Osteoblast (primary cell): ENCODE data around the gene CCDC169. TPM values are rescaled to one million over a fixed set of nuclear protein-coding genes. Genes with fewer than 3 reads are reported as not detected.
A peak's percentile ranks its signal among the peaks of the same experiment; 100 is the strongest.
"Not testable (repeated sequence)": the region's sequence is repeated elsewhere in the genome, so short reads cannot be mapped to it uniquely, and the experiment has no call there.

Experiments used
- DNase-seq: peaks from one replicate; pipeline ENCODE4 v3.0.0; 2011; ENCODE audit warnings: low spot score, mixed read lengths; ENCODE audit not compliant: insufficient read length; ENCODE audit errors: missing footprints
- H2AFZ ChIP-seq: 2 replicates; pipeline ENCODE4 v1.6.0; 2011; ENCODE audit warnings: mild to moderate bottlenecking, low read length
- H3K27ac ChIP-seq: 2 replicates; pipeline ENCODE4 v1.5.1; 2011; ENCODE audit warnings: mild to moderate bottlenecking, low read depth, low read length, moderate library complexity
- H3K27me3 ChIP-seq: 2 replicates; pipeline ENCODE4 v1.6.0; 2012; ENCODE audit warnings: mild to moderate bottlenecking, control low read depth, inconsistent platforms, low read length, moderate library complexity; ENCODE audit not compliant: insufficient read depth
- H3K36me3 ChIP-seq: 2 replicates; pipeline ENCODE4 v1.5.1; 2011; ENCODE audit warnings: mild to moderate bottlenecking, low read length, control low read depth, moderate library complexity; ENCODE audit not compliant: insufficient read depth
- H3K4me1 ChIP-seq: 2 replicates; pipeline ENCODE4 v1.5.1; 2011; ENCODE audit warnings: mild to moderate bottlenecking, low read length, control low read depth, moderate library complexity; ENCODE audit not compliant: insufficient read depth
- H3K4me2 ChIP-seq: 2 replicates; pipeline ENCODE4 v1.6.0; 2011; ENCODE audit warnings: mild to moderate bottlenecking, low read length; ENCODE audit not compliant: insufficient read depth
- H3K4me3 ChIP-seq: fragments of 200-600 bp; sonication (generic); 3 replicates; pipeline ENCODE4 v1.5.1; 2012; ENCODE audit warnings: mild to moderate bottlenecking, low read length, inconsistent platforms; ENCODE audit not compliant: insufficient read depth
- H3K79me2 ChIP-seq: 2 replicates; pipeline ENCODE4 v1.6.0; 2012; ENCODE audit warnings: mild to moderate bottlenecking, low read length, control low read depth, inconsistent platforms; ENCODE audit not compliant: insufficient read depth
- H3K9me3 ChIP-seq: 2 replicates; pipeline ENCODE4 v1.5.1; 2011; ENCODE audit warnings: low read depth, low read length, control low read depth
- H4K20me1 ChIP-seq: 2 replicates; pipeline ENCODE4 v1.6.0; 2012; ENCODE audit warnings: mild to moderate bottlenecking, low read length, control low read depth; ENCODE audit not compliant: insufficient read depth
- total RNA-seq: library from RNA; depleted of rRNA; stranded (reverse); fragments of >200 nt; gene quantifications from 2 replicates; pipeline ENCODE4 v1.2.3, GENCODE V29; 2012
- TF ChIP-seq, protein P1 (sequence below): IDR thresholded peaks from 2 replicates; pipeline ENCODE4 v1.5.1; 2011; ENCODE audit warnings: mild to moderate bottlenecking, low read depth, low read length, moderate library complexity; ENCODE audit errors: extremely low read depth

The CCDC169 gene
- total RNA-seq, 1 donor = 5.1 TPM

GRCh38 chr13:36323951-36324566, 26.4 kb upstream of the CCDC169 start:
- Histone ChIP-seq H3K4me2 (no peak overlapping the region), H3K79me2 (peaks cover 16% of the 10 kb centered on the region), H3K27ac (no peak overlapping the region), H3K36me3 (peaks cover 56% of the 10 kb centered on the region), H3K4me3 (no peak overlapping the region), H4K20me1 (peaks cover 2% of the 10 kb centered on the region), H3K9me3 (no peaks in the 10 kb centered on the region), H3K4me1 (no peaks in the 10 kb centered on the region), H2AFZ (no peak overlapping the region), H3K27me3 (no peaks in the 10 kb centered on the region)
- TF ChIP-seq, protein P1, sequence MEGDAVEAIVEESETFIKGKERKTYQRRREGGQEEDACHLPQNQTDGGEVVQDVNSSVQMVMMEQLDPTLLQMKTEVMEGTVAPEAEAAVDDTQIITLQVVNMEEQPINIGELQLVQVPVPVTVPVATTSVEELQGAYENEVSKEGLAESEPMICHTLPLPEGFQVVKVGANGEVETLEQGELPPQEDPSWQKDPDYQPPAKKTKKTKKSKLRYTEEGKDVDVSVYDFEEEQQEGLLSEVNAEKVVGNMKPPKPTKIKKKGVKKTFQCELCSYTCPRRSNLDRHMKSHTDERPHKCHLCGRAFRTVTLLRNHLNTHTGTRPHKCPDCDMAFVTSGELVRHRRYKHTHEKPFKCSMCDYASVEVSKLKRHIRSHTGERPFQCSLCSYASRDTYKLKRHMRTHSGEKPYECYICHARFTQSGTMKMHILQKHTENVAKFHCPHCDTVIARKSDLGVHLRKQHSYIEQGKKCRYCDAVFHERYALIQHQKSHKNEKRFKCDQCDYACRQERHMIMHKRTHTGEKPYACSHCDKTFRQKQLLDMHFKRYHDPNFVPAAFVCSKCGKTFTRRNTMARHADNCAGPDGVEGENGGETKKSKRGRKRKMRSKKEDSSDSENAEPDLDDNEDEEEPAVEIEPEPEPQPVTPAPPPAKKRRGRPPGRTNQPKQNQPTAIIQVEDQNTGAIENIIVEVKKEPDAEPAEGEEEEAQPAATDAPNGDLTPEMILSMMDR = no peak
- DNase-seq = no peak

DNA sequence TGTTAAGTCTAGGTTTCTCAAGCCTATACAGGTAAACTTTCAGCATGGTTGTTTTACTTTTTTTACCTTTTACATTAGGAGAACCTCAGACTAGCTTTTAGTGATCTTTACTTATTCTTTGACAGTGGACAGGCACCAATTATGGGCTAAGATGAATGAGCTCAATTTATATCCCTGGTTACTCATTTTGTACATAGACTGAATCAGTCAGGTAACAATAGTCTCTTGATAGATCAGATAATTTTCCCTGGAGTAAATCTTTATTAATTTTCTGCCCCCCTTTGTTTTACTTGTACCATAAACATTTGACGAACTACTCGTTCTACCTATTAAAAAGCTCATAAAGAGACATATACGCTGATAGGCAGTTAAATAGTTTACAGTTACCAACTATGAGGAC, 25.8 kb upstream of the CCDC169 start:
- peaks cover 49% of the 10 kb centered on the region for H3K36me3 ChIP-seq
- no peak overlapping the region for H3K27ac ChIP-seq

DNA sequence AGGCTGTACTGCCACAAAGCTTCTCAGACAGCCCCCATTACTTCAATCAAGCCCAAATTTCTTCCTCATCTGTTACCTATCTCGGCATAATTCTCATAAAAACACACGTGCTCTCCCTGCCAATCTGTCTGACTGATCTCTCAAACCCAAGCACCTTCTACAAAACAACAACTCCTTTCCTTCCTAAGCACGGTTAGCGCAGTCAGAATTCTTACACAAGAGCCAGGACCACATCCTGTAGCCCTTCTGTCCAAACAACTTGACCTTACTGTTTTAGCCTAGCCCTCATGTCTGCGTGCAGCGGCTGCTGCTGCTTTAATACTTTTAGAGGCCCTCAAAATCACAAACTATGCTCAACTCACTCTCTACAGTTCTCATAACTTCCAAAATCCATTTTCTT, 22.2 kb upstream of the CCDC169 start:
- not testable (repeated sequence) for DNase-seq, H3K27ac ChIP-seq

More for the DNA sequence above, 25.8 kb upstream of the CCDC169 start:
- Histone ChIP-seq H3K79me2 (peaks cover 10% of the 10 kb centered on the region), H3K4me1 (no peaks in the 10 kb centered on the region), H2AFZ (no peak overlapping the region), H3K4me2 (no peak overlapping the region), H3K27me3 (no peaks in the 10 kb centered on the region), H3K9me3 (no peaks in the 10 kb centered on the region), H4K20me1 (peaks cover 2% of the 10 kb centered on the region), H3K4me3 (no peak overlapping the region)
- TF ChIP-seq, protein P1 = no peak
- no peak for DNase-seq

DNA sequence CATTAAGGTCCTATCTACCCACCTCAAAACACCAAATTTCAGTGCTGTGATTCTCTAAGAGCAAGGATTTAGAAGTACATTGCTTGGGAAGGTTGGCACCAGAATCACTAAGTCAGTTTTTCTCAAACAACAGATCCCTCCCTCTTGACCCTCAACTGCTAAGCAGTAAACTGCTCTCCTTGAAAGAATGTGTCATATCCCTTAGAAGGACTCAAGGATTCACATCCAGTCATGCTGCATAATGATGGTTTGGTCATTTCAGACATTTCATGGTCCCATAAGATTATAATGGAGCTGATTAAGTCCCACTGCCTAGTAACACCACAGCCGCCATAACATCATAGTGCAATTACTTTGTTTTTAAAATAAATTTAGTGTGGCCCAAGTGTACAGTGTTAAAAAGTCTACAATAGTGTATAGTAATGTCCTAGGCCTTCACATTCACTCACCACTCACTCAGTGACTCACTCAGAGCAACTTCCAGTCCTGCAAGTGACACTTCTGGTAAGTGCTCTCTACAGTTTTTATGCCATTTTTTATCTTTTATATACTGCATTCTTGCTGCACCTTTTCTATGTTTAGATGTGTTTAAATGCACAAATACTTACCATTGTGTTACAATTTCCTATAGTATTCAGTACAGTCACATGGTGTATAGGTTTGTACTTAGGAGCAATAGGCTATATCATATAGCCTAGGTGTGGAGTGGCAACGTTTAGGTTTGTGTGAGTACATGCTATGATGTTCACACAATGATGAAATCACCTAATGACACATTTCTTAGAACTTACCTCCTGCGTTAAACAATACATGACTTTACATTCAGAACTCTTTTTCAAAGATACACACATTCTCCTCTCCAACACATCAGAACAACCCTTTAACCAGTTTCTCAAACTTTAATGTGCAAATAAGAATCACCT, 15.7 kb upstream of the CCDC169 start:
- Histone ChIP-seq H3K9me3 (no peaks in the 10 kb centered on the region), H3K4me1 (peaks cover 22% of the 10 kb centered on the region), H3K4me3 (no peak overlapping the region), H4K20me1 (peaks cover 3% of the 10 kb centered on the region), H2AFZ (no peak overlapping the region), H3K27ac (peak overlapping the region; percentile 2), H3K36me3 (peaks cover 37% of the 10 kb centered on the region), H3K4me2 (no peak overlapping the region), H3K27me3 (no peaks in the 10 kb centered on the region), H3K79me2 (peaks cover 12% of the 10 kb centered on the region)
- TF ChIP-seq, protein P1 = no peak
- DNase-seq = no peak

More for the DNA sequence above, 22.2 kb upstream of the CCDC169 start:
- not testable (repeated sequence) for H4K20me1 ChIP-seq, H2AFZ ChIP-seq, H3K9me3 ChIP-seq, H3K4me1 ChIP-seq, H3K79me2 ChIP-seq, H3K27me3 ChIP-seq, H3K4me2 ChIP-seq, H3K4me3 ChIP-seq
- peaks cover 30% of the 10 kb centered on the region for H3K36me3 ChIP-seq
